Astrocyte of the spinal cord (primary cell): ENCODE data around the gene TFAP2E.

ENCODE experiments used
- DNase-seq: peaks from one replicate; pipeline ENCODE4 v3.0.0; 2011; ENCODE audit warnings: low read depth, low spot score
- H3K4me3 ChIP-seq: 2 replicates; pipeline ENCODE4 v1.5.1; 2011; ENCODE audit warnings: low read depth, mild to moderate bottlenecking, low read length, moderate library complexity
- in situ Hi-C: cut with HindIII; loops from 2 replicates; pipeline ENCODE4 v1.10.0; 2017; ENCODE audit warnings: low sequenced_read_pairs
- TF ChIP-seq, protein P1 (sequence below): IDR thresholded peaks from 2 replicates; pipeline ENCODE4 v1.5.1; 2012; ENCODE audit warnings: low read depth, mild to moderate bottlenecking, low read length, inconsistent platforms

The TFAP2E gene

DNA sequence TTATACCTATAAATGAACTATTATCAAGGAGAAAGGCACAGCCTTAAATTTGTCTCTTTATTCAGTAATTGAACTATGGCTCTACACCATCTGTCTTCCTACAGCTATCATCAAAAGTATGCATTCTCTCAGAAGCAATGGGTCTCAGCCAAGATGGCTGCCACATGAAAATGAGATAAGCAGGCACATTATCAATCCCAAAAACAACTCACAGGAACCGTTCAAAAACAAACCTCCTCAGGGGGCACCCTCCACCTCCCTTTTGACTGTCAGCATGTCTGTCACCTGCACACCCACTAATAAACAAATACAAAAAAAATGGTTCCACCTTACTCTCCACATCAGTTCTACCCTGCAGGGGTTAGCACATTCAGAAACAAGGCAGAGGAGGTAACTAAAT is 39.5 kb upstream of the TFAP2E start:
- TF ChIP-seq, protein P1, sequence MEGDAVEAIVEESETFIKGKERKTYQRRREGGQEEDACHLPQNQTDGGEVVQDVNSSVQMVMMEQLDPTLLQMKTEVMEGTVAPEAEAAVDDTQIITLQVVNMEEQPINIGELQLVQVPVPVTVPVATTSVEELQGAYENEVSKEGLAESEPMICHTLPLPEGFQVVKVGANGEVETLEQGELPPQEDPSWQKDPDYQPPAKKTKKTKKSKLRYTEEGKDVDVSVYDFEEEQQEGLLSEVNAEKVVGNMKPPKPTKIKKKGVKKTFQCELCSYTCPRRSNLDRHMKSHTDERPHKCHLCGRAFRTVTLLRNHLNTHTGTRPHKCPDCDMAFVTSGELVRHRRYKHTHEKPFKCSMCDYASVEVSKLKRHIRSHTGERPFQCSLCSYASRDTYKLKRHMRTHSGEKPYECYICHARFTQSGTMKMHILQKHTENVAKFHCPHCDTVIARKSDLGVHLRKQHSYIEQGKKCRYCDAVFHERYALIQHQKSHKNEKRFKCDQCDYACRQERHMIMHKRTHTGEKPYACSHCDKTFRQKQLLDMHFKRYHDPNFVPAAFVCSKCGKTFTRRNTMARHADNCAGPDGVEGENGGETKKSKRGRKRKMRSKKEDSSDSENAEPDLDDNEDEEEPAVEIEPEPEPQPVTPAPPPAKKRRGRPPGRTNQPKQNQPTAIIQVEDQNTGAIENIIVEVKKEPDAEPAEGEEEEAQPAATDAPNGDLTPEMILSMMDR = no peak
- H3K4me3 ChIP-seq = no peak overlapping the region

DNA sequence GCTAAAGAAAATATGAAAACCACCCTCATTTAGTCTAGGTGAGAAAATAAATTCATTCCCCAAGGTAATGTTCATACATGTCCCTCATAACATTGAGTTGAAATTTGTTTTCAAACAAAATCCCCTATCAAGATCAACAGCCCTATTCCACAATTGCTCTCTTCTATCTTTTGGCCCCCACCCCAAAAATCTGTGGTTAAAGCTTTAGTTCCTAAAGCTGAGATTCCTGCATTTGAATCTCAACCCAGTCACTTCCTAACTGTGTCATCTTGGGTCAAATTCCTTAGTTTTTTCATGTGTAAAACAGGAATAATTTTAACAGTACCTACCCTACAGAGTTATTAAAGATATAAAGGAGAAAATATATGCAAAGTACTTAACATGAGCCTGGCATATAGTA is 37.9 kb upstream of the TFAP2E start:
- no peak for DNase-seq
- H3K4me3 ChIP-seq = no peak overlapping the region
- TF ChIP-seq, protein P1 = no peak
- in situ Hi-C loops = no loop called here

More for the DNA sequence above, 39.5 kb upstream of the TFAP2E start:
- in situ Hi-C loops = no loop called here
- no peak for DNase-seq

DNA sequence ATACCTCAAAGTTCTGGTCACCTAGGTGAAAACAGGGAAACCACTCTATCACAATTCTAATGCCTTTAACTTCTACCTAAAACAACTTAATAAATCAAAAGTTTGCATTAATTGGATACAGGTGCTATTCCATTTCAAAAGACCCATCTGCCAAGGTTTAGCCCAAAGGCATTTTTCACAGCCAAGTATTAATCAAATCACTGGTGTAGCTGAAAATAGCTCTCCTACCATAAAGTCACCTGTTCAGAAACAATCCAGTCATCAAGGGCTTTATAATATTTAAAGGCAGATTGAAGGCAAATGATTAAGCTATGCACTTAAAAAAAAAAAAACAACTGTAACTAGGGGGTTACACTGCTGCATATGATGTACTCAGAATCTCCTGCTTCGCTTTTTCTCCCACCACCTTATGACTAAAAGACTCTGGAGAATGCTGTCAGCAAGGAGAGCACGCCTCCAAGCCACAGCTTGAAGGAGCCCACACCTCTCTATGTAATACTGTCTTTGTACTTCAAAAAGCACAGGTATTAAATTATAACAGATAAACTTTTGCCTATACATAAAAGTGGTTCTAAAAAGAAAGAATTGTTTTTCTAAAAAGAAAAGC is 36.5 kb upstream of the TFAP2E start:
- DNase-seq = no peak
- no peak overlapping the region for H3K4me3 ChIP-seq
- in situ Hi-C loops = no loop called here
- TF ChIP-seq, protein P1 = no peak

DNA sequence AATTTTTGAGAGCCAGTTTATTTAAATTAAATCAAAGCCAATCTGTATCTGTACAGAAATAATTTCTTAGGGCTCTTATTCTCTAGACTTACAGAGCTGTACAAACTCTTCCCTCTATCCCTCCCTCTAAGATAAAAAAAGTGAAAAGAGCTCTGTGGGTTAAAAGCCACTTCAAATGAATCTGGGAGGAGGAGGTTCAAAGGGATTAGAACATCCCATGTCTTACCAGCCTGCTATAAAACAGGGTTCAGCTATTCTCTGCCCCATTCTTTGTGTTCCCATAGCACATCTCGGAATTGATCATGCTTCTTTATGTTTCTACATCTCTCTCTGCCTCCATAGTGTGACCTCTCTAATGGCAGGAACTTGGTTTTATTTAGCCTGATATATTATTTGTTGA is 35.3 kb upstream of the TFAP2E start:
- no peak overlapping the region for H3K4me3 ChIP-seq
- TF ChIP-seq, protein P1 = no peak
- no peak for DNase-seq
- in situ Hi-C loops = no loop called here

DNA sequence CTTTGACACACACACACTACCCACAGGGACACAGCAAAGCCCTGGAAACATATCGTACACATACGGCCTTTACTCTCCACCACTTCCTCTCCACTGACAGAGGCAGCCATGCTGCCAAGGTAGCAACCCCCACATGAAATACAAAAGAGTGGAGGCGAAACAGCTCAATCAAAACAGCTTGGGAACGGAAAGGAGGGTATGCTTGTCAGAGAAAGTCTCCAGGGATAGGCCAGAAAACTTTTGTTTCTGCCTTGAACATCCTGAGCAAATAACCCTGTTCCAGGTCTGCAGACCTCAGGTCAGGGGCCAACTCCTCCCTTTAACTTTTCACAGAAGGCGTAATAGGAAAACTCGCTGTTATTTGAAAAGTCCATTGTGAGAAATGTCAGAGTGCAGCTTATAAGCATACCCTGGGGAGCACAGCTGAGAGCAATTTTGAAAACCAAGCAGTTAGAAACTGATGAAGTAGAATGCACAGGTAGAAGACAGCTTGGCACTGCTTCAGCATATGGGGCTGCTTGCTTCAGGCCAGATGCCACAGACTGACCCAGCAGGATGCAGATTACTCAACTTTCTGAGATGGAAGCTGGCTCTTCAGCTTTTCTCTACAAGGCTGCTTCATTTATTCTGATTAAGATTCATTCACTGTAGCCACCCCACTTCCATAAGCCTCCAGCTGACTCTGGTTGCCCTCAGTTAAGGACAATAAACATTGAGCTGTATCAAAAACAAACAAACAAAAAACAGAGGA is 33.9 kb upstream of the TFAP2E start:
- DNase-seq = peak; percentile 52
- in situ Hi-C loops = no loop called here
- no peak overlapping the region for H3K4me3 ChIP-seq
- TF ChIP-seq, protein P1 = no peak

DNA sequence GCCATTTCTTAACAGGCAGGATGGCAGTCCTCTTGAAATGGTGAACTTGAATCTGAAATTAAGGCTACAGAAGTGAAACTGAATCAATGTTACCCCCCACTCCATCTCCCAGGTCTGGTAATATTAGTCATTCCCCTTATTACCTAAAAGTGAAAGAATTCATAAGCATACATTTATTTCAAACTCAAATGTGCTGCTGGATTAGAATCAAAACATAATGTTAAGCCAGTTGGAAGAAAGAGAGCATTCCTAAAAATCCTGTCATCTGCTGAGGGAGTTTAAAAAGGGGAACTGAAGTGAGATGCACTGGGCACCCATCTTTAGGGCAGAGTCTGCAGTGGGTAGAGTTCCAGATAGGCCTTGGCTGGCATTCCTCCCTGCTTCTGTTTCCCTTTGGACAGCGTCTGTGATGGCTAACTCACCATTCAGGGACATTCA is 33.3 kb upstream of the TFAP2E start:
- no peak overlapping the region for H3K4me3 ChIP-seq
- DNase-seq = peak; percentile 64
- TF ChIP-seq, protein P1 = no peak
- in situ Hi-C loops = no loop called here
